SK-N-MC (cell line): ENCODE data around the gene GPR15.

Source experiments
- EZH2 ChIP-seq: fragments of 200-600 bp; sonication (generic); IDR thresholded peaks from one replicate; pipeline ENCODE4 v1.6.1; 2017; ENCODE audit warnings: antibody characterized with exemption
- FOXP2 ChIP-seq: optimal IDR thresholded peaks from 2 replicates; pipeline ENCODE3; 2011; ENCODE audit warnings: mild to moderate bottlenecking, moderate library complexity; ENCODE audit not compliant: insufficient read depth; ENCODE audit errors: extremely low read length, control extremely low read depth
- POLR2AphosphoS5 ChIP-seq: IDR thresholded peaks from 2 replicates; pipeline ENCODE4 v1.6.1; 2012; ENCODE audit warnings: mild to moderate bottlenecking, low read depth, low read length, borderline replicate concordance

GRCh38 chr3:98583766-98584165, 52.0 kb downstream of the GPR15 start:
- TF ChIP-seq EZH2 (no peak), POLR2AphosphoS5 (no peak), FOXP2 (no peak)
